Calu3 (cell line): ENCODE measurements around the gene PARP1. TPM values are rescaled to one million over a fixed set of nuclear protein-coding genes. Genes with fewer than 3 reads are reported as not detected.

Experiments
- BruUV-seq: library from RNA; stranded (reverse); fragments of 400-500 nt; replicated peaks from 2 replicates; lab custom pipeline; 2021; lab: Mats Ljungman, UMichigan
- CTCF ChIA-PET: fragments of 300-600 bp; sonication (Branson Sonifier 250); formaldehyde crosslinking; loops from one replicate; lab custom pipeline; 2022; ENCODE audit warnings: antibody characterized with exemption; lab: Charles Lee
- DNase-seq: peaks from one replicate; pipeline ENCODE4 v3.0.0; 2022
- H3K27ac Mint-ChIP-seq: one replicate; pipeline ENCODE4 v1.8.0; 2022; ENCODE audit warnings: mixed read lengths; ENCODE audit not compliant: unreplicated experiment
- H3K27me3 Mint-ChIP-seq: one replicate; pipeline ENCODE4 v1.8.0; 2022; ENCODE audit warnings: mixed read lengths; ENCODE audit not compliant: unreplicated experiment
- H3K36me3 Mint-ChIP-seq: one replicate; pipeline ENCODE4 v1.8.0; 2022; ENCODE audit warnings: mild to moderate bottlenecking, moderate library complexity, mixed read lengths; ENCODE audit not compliant: insufficient read depth, unreplicated experiment
- H3K4me1 Mint-ChIP-seq: one replicate; pipeline ENCODE4 v1.8.0; 2022; ENCODE audit warnings: mild to moderate bottlenecking, low read depth, mixed read lengths; ENCODE audit not compliant: unreplicated experiment
- H3K4me3 Mint-ChIP-seq: one replicate; pipeline ENCODE4 v1.8.0; 2022; ENCODE audit warnings: mild to moderate bottlenecking, low read depth, moderate library complexity, mixed read lengths; ENCODE audit not compliant: unreplicated experiment
- H3K9me3 Mint-ChIP-seq: one replicate; pipeline ENCODE4 v1.8.0; 2022; ENCODE audit warnings: low read depth, mixed read lengths; ENCODE audit not compliant: unreplicated experiment
- CTCF ChIP-seq: fragments of 200-600 bp; IDR thresholded peaks from one replicate; pipeline ENCODE4 v1.8.0; 2022; ENCODE audit warnings: antibody characterized with exemption; ENCODE audit not compliant: unreplicated experiment
- intact Hi-C: fragments of 100-400 bp; cut with micrococcal nuclease; formaldehyde crosslinking; loops from one replicate; pipeline ENCODE4 v1.10.0; 2022; ENCODE audit not compliant: unreplicated experiment
- total RNA-seq: library from RNA; stranded (reverse); gene quantifications from 2 replicates; pipeline ENCODE4 v1.2.3, GENCODE V29; 2022

Gene PARP1
- total RNA-seq, 1 experiment from 2014 or later, result 136 TPM

DNA sequence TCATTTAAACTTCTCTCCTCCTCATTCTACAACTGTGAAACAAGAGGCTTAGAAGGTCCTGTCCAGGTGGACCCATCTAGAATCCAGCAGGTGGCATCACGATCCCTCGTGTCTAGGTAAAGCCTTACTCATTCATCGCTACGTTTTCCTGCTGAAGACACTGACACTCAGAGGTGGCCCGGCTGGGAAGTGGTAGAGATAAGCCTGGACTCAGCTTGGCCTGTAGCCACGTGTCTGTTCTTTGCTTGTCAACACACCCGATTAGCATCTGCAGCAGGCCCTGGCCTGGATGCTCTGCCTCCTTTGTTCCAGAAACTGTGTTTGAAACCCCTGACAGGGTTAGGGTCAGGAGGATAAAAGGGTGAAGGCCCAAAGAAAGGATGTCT lies 43.4 kb downstream of the PARP1 start:
- Mint-ChIP-seq H3K9me3 (no peaks in the 10 kb centered on the region), H3K4me1 (no peaks in the 10 kb centered on the region), H3K4me3 (no peak overlapping the region), H3K36me3 (peaks cover 25% of the 10 kb centered on the region), H3K27ac (no peak overlapping the region), H3K27me3 (no peaks in the 10 kb centered on the region)
- CTCF ChIA-PET, result no interaction called here
- TF ChIP-seq CTCF, result no peak
- intact Hi-C loops, result no loop called here
- DNase-seq, result no peak
- no TSS peak for BruUV-seq

- no peak for DNase-seq
- Mint-ChIP-seq H3K9me3 (no peaks in the 10 kb centered on the region), H3K27me3 (no peaks in the 10 kb centered on the region), H3K4me3 (no peak overlapping the region), H3K27ac (no peak overlapping the region), H3K36me3 (peaks cover 21% of the 10 kb centered on the region), H3K4me1 (no peaks in the 10 kb centered on the region)
- intact Hi-C loops, result no loop called here
- no TSS peak for BruUV-seq
- TF ChIP-seq CTCF, result no peak
- CTCF ChIA-PET, result no interaction called here
Observed at GRCh38 chr1:226363801-226364513, 43.9 kb downstream of the PARP1 start.

DNA sequence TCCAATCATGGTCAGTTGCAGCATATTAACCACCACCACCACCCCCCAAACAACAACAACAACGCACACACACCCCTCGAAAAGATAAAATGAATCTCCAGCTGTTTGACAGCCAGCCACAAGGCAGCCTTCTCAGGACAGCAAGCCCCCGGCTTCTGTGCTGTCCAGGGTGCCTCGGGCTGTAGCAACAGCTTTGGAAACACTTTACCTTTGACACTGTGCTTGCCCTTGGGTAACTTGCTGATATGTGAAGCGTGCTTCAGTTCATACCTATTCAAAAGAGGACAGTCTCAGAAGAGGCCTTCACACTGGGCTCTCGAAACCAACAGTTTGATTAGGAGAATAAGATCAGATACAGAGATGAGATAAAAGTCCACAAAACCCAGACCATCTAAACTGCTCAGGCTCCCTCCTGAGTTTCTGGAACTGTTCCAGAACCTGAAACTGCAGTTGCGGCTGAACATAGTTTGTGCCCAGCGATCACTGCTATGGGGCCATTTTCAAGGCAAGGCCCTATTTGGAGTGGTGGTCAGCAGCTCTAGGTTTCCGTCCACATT lies 44.9 kb downstream of the PARP1 start:
- no TSS peak for BruUV-seq
- DNase-seq, result no peak
- H3K36me3 Mint-ChIP-seq, result peaks cover 17% of the 10 kb centered on the region
- H3K9me3 Mint-ChIP-seq, result no peaks in the 10 kb centered on the region
- no peaks in the 10 kb centered on the region for H3K27me3 Mint-ChIP-seq
- no peak overlapping the region for H3K27ac Mint-ChIP-seq
- no peak for TF ChIP-seq CTCF
- intact Hi-C loops, result no loop called here
- H3K4me3 Mint-ChIP-seq, result no peak overlapping the region
- no peaks in the 10 kb centered on the region for H3K4me1 Mint-ChIP-seq
- CTCF ChIA-PET, result interaction anchor here (0.7 kb wide), 1 partner anchor 120 kb away, joined by 5 read pairs; no protein-coding TSS in a partner anchor

DNA sequence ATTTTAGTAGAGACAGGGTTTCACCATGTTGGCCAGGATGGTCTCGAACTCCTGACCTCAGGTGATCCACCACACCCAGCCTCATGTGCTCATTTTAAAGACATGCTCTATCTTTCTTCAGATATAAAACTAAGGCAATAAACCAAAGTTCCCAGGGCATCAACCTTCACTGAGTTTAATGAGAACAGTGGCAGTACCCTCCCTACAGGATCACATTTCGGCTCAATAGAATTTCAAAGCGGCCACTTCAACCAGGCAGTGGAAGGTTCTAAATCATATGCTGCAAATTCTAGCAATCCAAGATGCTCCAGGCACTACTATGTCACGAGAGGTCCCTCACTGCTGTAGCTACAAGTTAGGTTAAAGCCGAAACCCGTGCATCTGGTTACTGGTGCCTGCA lies 45.5 kb downstream of the PARP1 start:
- Mint-ChIP-seq H3K27me3 (no peaks in the 10 kb centered on the region), H3K9me3 (no peaks in the 10 kb centered on the region), H3K27ac (no peak overlapping the region), H3K36me3 (peaks cover 17% of the 10 kb centered on the region), H3K4me1 (no peaks in the 10 kb centered on the region), H3K4me3 (no peak overlapping the region)
- intact Hi-C loops, result no loop called here
- DNase-seq, result no peak
- CTCF ChIA-PET, result interaction anchor here (0.6 to 0.7 kb wide), 2 partner anchors 24 to 119 kb away, joined by 5 to 6 read pairs; no protein-coding TSS in a partner anchor
- TF ChIP-seq CTCF, result no peak
- no TSS peak for BruUV-seq
